A549 (cell line): ENCODE results near the gene DOCK1. TPM values are rescaled to one million over a fixed set of nuclear protein-coding genes. Genes with fewer than 3 reads are reported as not detected.

ENCODE experiments used
- ATAC-seq, 2 experiments: fragments of 200-7000 bp in 1 of 2; fragments of >200 bp in 1 of 2; cut with Nextera tagmentation in 1 of 2; cut with Tn5 transposase in 1 of 2; 3 replicates each; pipeline versions ENCODE4 v1.8.0 to v1.9.1; 2018 to 2020; ENCODE audit warnings: mild to moderate bottlenecking in 1 of 2, moderate library complexity in 1 of 2
- CTCF ChIA-PET: fragments of 300-600 bp; sonication (Branson Sonifier 250); formaldehyde crosslinking; extraction: SDS; loops from one replicate; lab custom pipeline; 2021; ENCODE audit warnings: antibody characterized with exemption, inconsistent platforms; lab: Yijun Ruan, JAX
- POLR2A ChIA-PET: fragments of 350-600 bp; formaldehyde crosslinking; extraction: SDS; loops from one replicate; lab custom pipeline; 2021; ENCODE audit warnings: antibody characterized with exemption, inconsistent platforms; lab: Yijun Ruan, JAX
- DNase-seq, 2 experiments: peaks; one replicate each; pipeline versions ENCODE4 v3.0.0 to v3.0.0-alpha.2; 2011 to 2016; ENCODE audit warnings: low read depth in 1 of 2, low spot score in 1 of 2
- FAIRE-seq: peaks from 2 replicates; lab custom pipeline; 2011; peaks lifted over from hg19 to GRCh38; lab: Jason Lieb, UNC
- H3K27ac ChIP-seq, 2 experiments: fragments of >200 bp; sonication (Bioruptor Twin); formaldehyde crosslinking; 3 replicates each; pipeline ENCODE4 v1.5.1; 2016 to 2017
- H3K4me1 ChIP-seq: fragments of >200 bp; sonication (Bioruptor Twin); formaldehyde crosslinking; 3 replicates; pipeline ENCODE4 v1.6.1; 2016
- H3K4me2 ChIP-seq: fragments of >200 bp; sonication (Bioruptor Twin); formaldehyde crosslinking; 3 replicates; pipeline ENCODE4 v1.6.1; 2016
- H3K4me3 ChIP-seq: fragments of >200 bp; sonication (Bioruptor Twin); formaldehyde crosslinking; 3 replicates; pipeline ENCODE4 v1.5.1; 2016
- H3K9me3 ChIP-seq: fragments of >200 bp; sonication (Bioruptor Twin); formaldehyde crosslinking; 3 replicates; pipeline ENCODE4 v1.6.1; 2016
- ATOH8 ChIP-seq: fragments of 250-450 bp; sonication (Bioruptor Pico); IDR thresholded peaks from 2 replicates; pipeline ENCODE4 v1.5.0; 2020; ENCODE audit warnings: low read depth, mild to moderate bottlenecking, moderate library complexity
- CTCF ChIP-seq: fragments of >200 bp; sonication (Bioruptor Twin); formaldehyde crosslinking; IDR thresholded peaks from 3 replicates; pipeline ENCODE4 v1.5.1; 2016
- EHMT2 ChIP-seq: fragments of 200-600 bp; sonication (generic); IDR thresholded peaks from 2 replicates; pipeline ENCODE4 v1.6.1; 2016; ENCODE audit warnings: antibody characterized with exemption, low read depth, mild to moderate bottlenecking, moderate library complexity
- ELK1 ChIP-seq: fragments of 150-350 bp; IDR thresholded peaks from 2 replicates; pipeline ENCODE4 v1.6.1; 2014; ENCODE audit warnings: low read depth, mild to moderate bottlenecking, low read length
- EP300 ChIP-seq, 2 experiments: fragments of >200 bp; sonication (Bioruptor Twin); formaldehyde crosslinking; IDR thresholded peaks; 2 replicates in 1 of 2; 3 replicates in 1 of 2; pipeline ENCODE4 v1.6.1; 2016 to 2017
- ESRRA ChIP-seq: fragments of 150-350 bp; IDR thresholded peaks from 2 replicates; pipeline ENCODE4 v1.6.1; 2014; ENCODE audit warnings: mild to moderate bottlenecking, low read length, borderline replicate concordance
- FOXS1 ChIP-seq: fragments of 250-450 bp; sonication (Bioruptor Pico); IDR thresholded peaks from 2 replicates; pipeline ENCODE4 v1.5.0; 2020; ENCODE audit warnings: mild to moderate bottlenecking, moderate library complexity
- GATA3 ChIP-seq: IDR thresholded peaks from 2 replicates; pipeline ENCODE4 v1.6.1; 2012; ENCODE audit warnings: borderline replicate concordance
- HDAC2 ChIP-seq: fragments of 200-600 bp; sonication (generic); IDR thresholded peaks from 2 replicates; pipeline ENCODE4 v1.6.1; 2016
- HOXA7 ChIP-seq: fragments of 250-450 bp; sonication (Bioruptor Pico); IDR thresholded peaks from 2 replicates; pipeline ENCODE4 v1.5.0; 2020; ENCODE audit warnings: mild to moderate bottlenecking, moderate library complexity
- HOXB13 ChIP-seq: fragments of 250-450 bp; sonication (Bioruptor Pico); IDR thresholded peaks from 2 replicates; pipeline ENCODE4 v1.5.0; 2020; ENCODE audit warnings: low read depth, mild to moderate bottlenecking, moderate library complexity
- JUN ChIP-seq, 2 experiments: fragments of >200 bp; sonication (Bioruptor Twin); formaldehyde crosslinking; IDR thresholded peaks; 2 replicates in 1 of 2; 3 replicates in 1 of 2; pipeline ENCODE4 v1.6.1; 2016 to 2017
- JUNB ChIP-seq: fragments of >200 bp; sonication (Bioruptor Twin); formaldehyde crosslinking; IDR thresholded peaks from 2 replicates; pipeline ENCODE4 v1.6.1; 2016
- KDM5A ChIP-seq: fragments of 200-600 bp; sonication (generic); IDR thresholded peaks from 2 replicates; pipeline ENCODE4 v1.6.1; 2016; ENCODE audit warnings: antibody characterized with exemption, mild to moderate bottlenecking
- MYC ChIP-seq: IDR thresholded peaks from 2 replicates; pipeline ENCODE4 v1.6.1; 2012; ENCODE audit warnings: mild to moderate bottlenecking, inconsistent platforms, low read length, improper control_type of control experiment, borderline replicate concordance
- PBX3 ChIP-seq: IDR thresholded peaks from 2 replicates; pipeline ENCODE4 v1.6.1; 2012
- POLR2AphosphoS2 ChIP-seq: conservative IDR thresholded peaks from 2 replicates; pipeline ENCODE4 v1.6.1; 2012; ENCODE audit warnings: low read length, improper control_type of control experiment, inconsistent platforms
- RARB ChIP-seq: fragments of 250-450 bp; sonication (Bioruptor Pico); IDR thresholded peaks from 2 replicates; pipeline ENCODE4 v1.8.0; 2021; ENCODE audit warnings: mild to moderate bottlenecking, moderate library complexity
- RCOR1 ChIP-seq: fragments of 150-350 bp; IDR thresholded peaks from 2 replicates; pipeline ENCODE4 v1.6.1; 2014; ENCODE audit warnings: antibody characterized with exemption, low read length, low read depth
- RFX5 ChIP-seq: fragments of 450-650 bp; IDR thresholded peaks from 2 replicates; pipeline ENCODE4 v1.7.1; 2014; ENCODE audit warnings: antibody characterized with exemption, mild to moderate bottlenecking, moderate library complexity
- ZFP36 ChIP-seq: fragments of 450-650 bp; IDR thresholded peaks from 2 replicates; pipeline ENCODE4 v1.6.1; 2014; ENCODE audit warnings: borderline replicate concordance; ENCODE audit not compliant: partially characterized antibody
- WGBS: methylation state at CpG from one replicate; pipeline ENCODE4 v1.1.6; 2017; ENCODE audit errors: missing lambda C conversion rate; 5-methylcytosine and 5-hydroxymethylcytosine counted together
- polyA plus RNA-seq, 4 experiments: library from polyadenylated mRNA; depleted of rRNA in 3 of 4; stranded (reverse); fragments of >200 nt; fragmentation: RNase III in 1 of 4; extraction: RNeasy Plus Mini Kit Qiagen cat#74134 plus additional on column Dnase treatment in 1 of 4; gene quantifications; 2 replicates in 3 of 4; 3 replicates in 1 of 4; pipeline ENCODE4 v1.2.3, GENCODE V29; 2011 to 2017
- TF ChIP-seq, protein P1 (sequence below): fragments of 450-650 bp; IDR thresholded peaks from 2 replicates; pipeline ENCODE4 v1.6.1; 2014; ENCODE audit warnings: antibody characterized with exemption
- TF ChIP-seq, protein P2 (sequence below): fragments of >200 bp; sonication (Bioruptor Twin); formaldehyde crosslinking; IDR thresholded peaks from 2 replicates; pipeline ENCODE4 v1.6.1; 2016

DOCK1 gene
- polyA plus RNA-seq, 2 of the 4 experiments (the other 2 are of a cell fraction) = 22.6 to 28.2 TPM

DNA sequence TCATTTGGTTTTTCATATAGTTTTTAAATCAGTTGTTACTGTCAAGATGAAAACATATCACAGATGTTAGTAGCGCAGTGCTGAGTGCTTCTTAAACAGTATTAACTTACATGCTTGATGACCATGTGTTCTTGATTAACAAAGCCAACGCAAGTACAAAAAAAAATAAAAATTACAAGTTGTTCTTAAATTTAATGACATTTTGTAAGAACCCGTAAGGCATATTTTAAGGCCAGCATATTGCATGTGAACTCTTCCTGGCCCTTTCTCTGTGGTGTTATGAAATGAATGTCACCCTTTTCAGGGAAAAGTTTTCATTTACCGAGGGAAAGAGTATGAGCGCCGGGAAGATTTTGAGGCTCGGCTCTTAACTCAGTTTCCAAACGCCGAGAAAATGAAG is 503.5 kb downstream of the DOCK1 start:
- ChIA-PET CTCF (no interaction called here), POLR2A (no interaction called here)
- ATAC-seq (no peak), FAIRE-seq (no peak), DNase-seq (no peak)
- Histone ChIP-seq H3K9me3 (no peaks in the 10 kb centered on the region), H3K27ac (no peak overlapping the region), H3K4me2 (no peak overlapping the region), H3K4me1 (0 out of 3 replicates have a peak, but pooled peaks cover 3% of the 10 kb centered on the region), H3K4me3 (no peak overlapping the region)
- no peak for TF ChIP-seq RFX5
- TF ChIP-seq ZFP36 = no peak
- no peak for TF ChIP-seq RARB (CRISPR knock-in tag)
- no peak for TF ChIP-seq EP300 (IDR thresholded peaks at IDR 0.05)
- no peak for TF ChIP-seq GATA3
- TF ChIP-seq, protein P1, sequence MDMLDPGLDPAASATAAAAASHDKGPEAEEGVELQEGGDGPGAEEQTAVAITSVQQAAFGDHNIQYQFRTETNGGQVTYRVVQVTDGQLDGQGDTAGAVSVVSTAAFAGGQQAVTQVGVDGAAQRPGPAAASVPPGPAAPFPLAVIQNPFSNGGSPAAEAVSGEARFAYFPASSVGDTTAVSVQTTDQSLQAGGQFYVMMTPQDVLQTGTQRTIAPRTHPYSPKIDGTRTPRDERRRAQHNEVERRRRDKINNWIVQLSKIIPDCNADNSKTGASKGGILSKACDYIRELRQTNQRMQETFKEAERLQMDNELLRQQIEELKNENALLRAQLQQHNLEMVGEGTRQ = no peak
- WGBS = 94% methylated on average over 9 of the region's 9 CpGs

DNA sequence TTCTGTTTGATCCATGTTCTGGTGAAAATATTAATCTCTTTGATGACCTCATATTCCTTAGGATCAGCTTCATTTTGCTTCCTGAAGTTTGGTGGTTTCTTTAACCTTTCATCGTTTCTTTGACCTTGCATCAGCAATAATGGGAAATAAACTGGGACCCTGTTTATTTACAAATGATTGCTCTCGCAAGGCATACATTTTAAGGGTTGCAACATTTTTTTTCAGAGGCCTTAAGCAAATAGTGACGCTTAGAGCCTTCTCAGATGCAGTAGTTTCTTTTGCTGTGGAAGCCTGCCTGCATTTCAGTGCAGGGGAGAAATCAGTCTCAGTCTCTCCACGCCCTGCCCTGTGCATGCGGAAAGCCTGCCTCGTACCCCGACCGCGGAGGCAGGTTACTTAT is 504.8 kb downstream of the DOCK1 start:
- DNase-seq (no peak), FAIRE-seq (no peak), ATAC-seq (no peak)
- 0 out of 3 replicates have a peak, but pooled peaks cover 2% of the 10 kb centered on the region for H3K4me1 ChIP-seq
- WGBS = 81% methylated on average over 9 of the region's 9 CpGs
- H3K9me3 ChIP-seq = no peaks in the 10 kb centered on the region
- H3K27ac ChIP-seq = no peak overlapping the region
- POLR2A ChIA-PET = no interaction called here
- CTCF ChIA-PET = no interaction called here
- no peak overlapping the region for H3K4me2 ChIP-seq
- no peak for TF ChIP-seq MYC
- H3K4me3 ChIP-seq = no peak overlapping the region

GRCh38 chr10:127411062-127411461 is 505.8 kb downstream of the DOCK1 start:
- H3K27ac ChIP-seq = no peak overlapping the region
- no peak for FAIRE-seq
- no peak for DNase-seq
- ChIA-PET CTCF (no interaction called here), POLR2A (no interaction called here)
- no peaks in the 10 kb centered on the region for H3K9me3 ChIP-seq
- H3K4me3 ChIP-seq = no peak overlapping the region
- WGBS = 96% methylated on average over 10 of the region's 10 CpGs
- no peak for ATAC-seq
- no peak overlapping the region for H3K4me2 ChIP-seq
- no peak for TF ChIP-seq EHMT2
- no peak for TF ChIP-seq HOXB13 (CRISPR knock-in tag)
- TF ChIP-seq HOXA7 = no peak
- no peak for TF ChIP-seq KDM5A
- TF ChIP-seq PBX3 = no peak
- no peak for TF ChIP-seq ESRRA
- no peak for TF ChIP-seq JUN (IDR thresholded peaks at IDR 0.05)
- no peak for TF ChIP-seq ATOH8 (CRISPR knock-in tag)
- TF ChIP-seq FOXS1 (CRISPR knock-in tag) = no peak
- TF ChIP-seq, protein P2, sequence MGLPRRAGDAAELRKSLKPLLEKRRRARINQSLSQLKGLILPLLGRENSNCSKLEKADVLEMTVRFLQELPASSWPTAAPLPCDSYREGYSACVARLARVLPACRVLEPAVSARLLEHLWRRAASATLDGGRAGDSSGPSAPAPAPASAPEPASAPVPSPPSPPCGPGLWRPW = no peak
- H3K4me1 ChIP-seq = no peaks in the 10 kb centered on the region

DNA sequence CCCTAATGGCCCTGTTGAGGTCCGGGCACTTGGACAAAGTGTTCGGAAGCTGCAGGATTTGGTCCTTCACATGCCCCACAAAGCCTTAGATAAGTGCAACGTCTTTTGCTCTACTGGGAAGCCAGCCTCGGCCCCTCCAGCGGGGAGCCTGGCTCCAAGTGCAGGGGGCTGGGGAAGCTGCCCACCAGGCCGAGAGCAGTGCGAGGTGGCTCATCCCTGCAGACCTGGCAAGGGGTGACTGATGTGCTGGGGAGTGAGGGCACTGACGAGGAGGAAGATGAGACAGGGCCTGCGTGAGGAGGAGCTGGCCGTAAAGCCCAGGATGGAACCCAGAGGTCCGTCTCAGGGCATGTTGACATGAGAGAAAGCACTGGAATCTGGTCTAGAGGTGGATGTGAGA is 508.1 kb downstream of the DOCK1 start:
- CTCF ChIA-PET = no interaction called here
- no peak for FAIRE-seq
- POLR2A ChIA-PET = no interaction called here

More for the DNA sequence above, 508.1 kb downstream of the DOCK1 start:
- DNase-seq (no peak), ATAC-seq (no peak)
- Histone ChIP-seq H3K4me3 (no peak overlapping the region), H3K9me3 (no peaks in the 10 kb centered on the region), H3K27ac (no peak overlapping the region), H3K4me2 (no peak overlapping the region), H3K4me1 (no peaks in the 10 kb centered on the region)
- TF ChIP-seq EP300 (IDR thresholded peaks at IDR 0.05) = no peak
- TF ChIP-seq CTCF = no peak
- no peak for TF ChIP-seq JUNB
- no peak for TF ChIP-seq ELK1
- no peak for TF ChIP-seq HOXA7
- TF ChIP-seq POLR2AphosphoS2 = no peak
- no peak for TF ChIP-seq HDAC2
- no peak for TF ChIP-seq RCOR1
- 90% methylated on average over 11 of the region's 11 CpGs for WGBS
